Measurements from ENCODE around the gene ACTR10. TPM values are rescaled to one million over a fixed set of nuclear protein-coding genes. Genes with fewer than 3 reads are reported as not detected.

The ACTR10 gene
- total RNA-seq, 1 experiment from 2014 or later: 30.9 TPM

- ChIA-PET CTCF (no interaction called here), POLR2A (no interaction called here)
- H3K27me3 Mint-ChIP-seq (ENCODE audit: low read depth): no peaks in the 10 kb centered on the region
- no peak overlapping the region for H3K4me3 Mint-ChIP-seq
- no peak overlapping the region for H3K27ac Mint-ChIP-seq
- TF ChIP-seq CREB1 (CRISPR knock-in tag; IDR thresholded peaks at IDR 0.05) (no peak), MXD4 (CRISPR knock-in tag; IDR thresholded peaks at IDR 0.05; ENCODE audit: borderline replicate concordance) (no peak), ATF1 (CRISPR knock-in tag; IDR thresholded peaks at IDR 0.05) (no peak), ZMAT4 (CRISPR knock-in tag; IDR thresholded peaks at IDR 0.05) (no peak), ZNF281 (CRISPR knock-in tag; IDR thresholded peaks at IDR 0.05) (no peak), ZNF416 (CRISPR knock-in tag; IDR thresholded peaks at IDR 0.05) (no peak), ZNF138 (CRISPR knock-in tag; conservative IDR thresholded peaks at IDR 0.05) (no peak)
- no peaks in the 10 kb centered on the region for H3K4me1 Mint-ChIP-seq
- H3K36me3 Mint-ChIP-seq: peaks cover 52% of the 10 kb centered on the region
- ATAC-seq (no peak), DNase-seq (ENCODE audit: low spot score) (no peak)
- H3K9me3 Mint-ChIP-seq: no peaks in the 10 kb centered on the region
Measured at GRCh38 chr14:58282925-58283593, 83.1 kb downstream of the ACTR10 start.

DNA sequence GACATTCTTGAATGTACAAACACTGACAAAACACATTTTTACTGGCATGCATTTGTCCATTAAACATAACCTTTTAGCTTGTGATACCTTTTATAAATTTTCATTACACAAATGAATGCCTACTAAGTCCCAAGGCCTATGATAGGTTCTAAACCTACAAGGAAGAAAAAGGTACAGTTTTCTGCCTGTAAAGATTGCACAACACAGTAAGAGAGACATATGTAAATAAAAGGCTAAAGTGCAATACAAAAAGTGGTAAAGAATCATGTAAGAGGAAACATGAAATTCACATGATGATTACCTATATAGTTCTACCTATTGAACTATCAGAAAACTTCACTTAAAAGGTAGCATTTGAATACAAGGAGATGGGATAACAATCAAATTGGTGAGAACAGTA lies 83.8 kb downstream of the ACTR10 start:
- no peak for ATAC-seq
- ChIA-PET POLR2A (no interaction called here), CTCF (no interaction called here)
- no peak overlapping the region for H3K27ac Mint-ChIP-seq
- DNase-seq (ENCODE audit: low spot score): no peak
- no peaks in the 10 kb centered on the region for H3K27me3 Mint-ChIP-seq (ENCODE audit: low read depth)
- TF ChIP-seq SMAD4 (CRISPR knock-in tag; IDR thresholded peaks at IDR 0.05) (no peak), MLX (CRISPR knock-in tag; IDR thresholded peaks at IDR 0.05) (no peak), ERG (CRISPR knock-in tag; IDR thresholded peaks at IDR 0.05) (no peak), JUN (CRISPR knock-in tag; IDR thresholded peaks at IDR 0.05) (no peak), KAT7 (CRISPR knock-in tag; IDR thresholded peaks at IDR 0.05; ENCODE audit: borderline replicate concordance) (no peak), ZNF219 (CRISPR knock-in tag; IDR thresholded peaks at IDR 0.05; ENCODE audit: borderline replicate concordance) (no peak), OVOL2 (CRISPR knock-in tag; IDR thresholded peaks at IDR 0.05; ENCODE audit: borderline replicate concordance) (no peak)
- TF ChIP-seq, protein P1, sequence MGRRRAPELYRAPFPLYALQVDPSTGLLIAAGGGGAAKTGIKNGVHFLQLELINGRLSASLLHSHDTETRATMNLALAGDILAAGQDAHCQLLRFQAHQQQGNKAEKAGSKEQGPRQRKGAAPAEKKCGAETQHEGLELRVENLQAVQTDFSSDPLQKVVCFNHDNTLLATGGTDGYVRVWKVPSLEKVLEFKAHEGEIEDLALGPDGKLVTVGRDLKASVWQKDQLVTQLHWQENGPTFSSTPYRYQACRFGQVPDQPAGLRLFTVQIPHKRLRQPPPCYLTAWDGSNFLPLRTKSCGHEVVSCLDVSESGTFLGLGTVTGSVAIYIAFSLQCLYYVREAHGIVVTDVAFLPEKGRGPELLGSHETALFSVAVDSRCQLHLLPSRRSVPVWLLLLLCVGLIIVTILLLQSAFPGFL (CRISPR knock-in tag; IDR thresholded peaks at IDR 0.05; ENCODE audit: borderline replicate concordance): no peak
- TF ChIP-seq, protein P2, sequence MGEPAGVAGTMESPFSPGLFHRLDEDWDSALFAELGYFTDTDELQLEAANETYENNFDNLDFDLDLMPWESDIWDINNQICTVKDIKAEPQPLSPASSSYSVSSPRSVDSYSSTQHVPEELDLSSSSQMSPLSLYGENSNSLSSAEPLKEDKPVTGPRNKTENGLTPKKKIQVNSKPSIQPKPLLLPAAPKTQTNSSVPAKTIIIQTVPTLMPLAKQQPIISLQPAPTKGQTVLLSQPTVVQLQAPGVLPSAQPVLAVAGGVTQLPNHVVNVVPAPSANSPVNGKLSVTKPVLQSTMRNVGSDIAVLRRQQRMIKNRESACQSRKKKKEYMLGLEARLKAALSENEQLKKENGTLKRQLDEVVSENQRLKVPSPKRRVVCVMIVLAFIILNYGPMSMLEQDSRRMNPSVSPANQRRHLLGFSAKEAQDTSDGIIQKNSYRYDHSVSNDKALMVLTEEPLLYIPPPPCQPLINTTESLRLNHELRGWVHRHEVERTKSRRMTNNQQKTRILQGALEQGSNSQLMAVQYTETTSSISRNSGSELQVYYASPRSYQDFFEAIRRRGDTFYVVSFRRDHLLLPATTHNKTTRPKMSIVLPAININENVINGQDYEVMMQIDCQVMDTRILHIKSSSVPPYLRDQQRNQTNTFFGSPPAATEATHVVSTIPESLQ (CRISPR knock-in tag; IDR thresholded peaks at IDR 0.05): no peak
- no peak overlapping the region for H3K4me3 Mint-ChIP-seq
- no peaks in the 10 kb centered on the region for H3K9me3 Mint-ChIP-seq
- peaks cover 57% of the 10 kb centered on the region for H3K36me3 Mint-ChIP-seq
- H3K4me1 Mint-ChIP-seq: no peaks in the 10 kb centered on the region

Measured in WTC11 (cell line).